ENCODE measurements around the gene RAC3.

DNA sequence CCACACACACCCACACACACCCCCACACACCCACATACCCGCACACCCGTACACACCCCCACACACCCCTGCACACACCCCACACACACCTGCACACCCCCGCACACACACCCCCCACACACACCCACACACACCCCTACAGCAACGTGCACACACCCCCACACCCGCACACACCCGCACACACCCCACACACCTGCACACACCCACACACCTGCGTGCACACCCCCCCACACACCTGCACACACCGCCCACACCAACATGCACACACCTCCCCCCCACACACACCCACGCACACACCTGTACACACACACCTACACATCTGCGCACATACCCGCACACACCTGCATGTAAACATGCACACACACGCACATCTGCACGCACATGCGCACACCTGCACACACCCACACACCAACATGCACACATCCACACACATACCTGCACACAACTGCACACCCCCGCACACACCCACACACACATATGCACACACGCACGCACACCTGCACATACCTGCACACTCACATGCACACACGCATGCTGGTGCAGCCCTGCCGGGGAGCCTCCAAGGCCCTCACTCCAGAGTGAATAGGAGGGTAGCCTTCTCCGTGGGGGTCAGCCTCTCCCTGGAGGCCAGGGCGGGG lies 46.6 kb upstream of the RAC3 start:
- TF ChIP-seq CTCF (IDR thresholded peaks at IDR 0.05): no peak
- TF ChIP-seq EZH2 (IDR thresholded peaks at IDR 0.05): no peak
